Epithelial cell of proximal tubule (primary cell): ENCODE data around the gene FOXI2. TPM values are rescaled to one million over a fixed set of nuclear protein-coding genes. Genes with fewer than 3 reads are reported as not detected.

Source experiments
- DNase-seq: peaks from one replicate; pipeline ENCODE4 v3.0.0-alpha.2; 2011; ENCODE audit warnings: low read depth
- H3K4me3 ChIP-seq: 2 replicates; pipeline ENCODE4 v1.5.1; 2011; ENCODE audit warnings: low read depth, mild to moderate bottlenecking, low read length
- CTCF ChIP-seq: conservative IDR thresholded peaks from 2 replicates; pipeline ENCODE4 v1.5.1; 2012; ENCODE audit warnings: low read depth, mild to moderate bottlenecking, low read length
- total RNA-seq: library from RNA; depleted of rRNA; stranded (reverse); fragments of >200 nt; gene quantifications from 2 replicates; pipeline ENCODE4 v1.2.3, GENCODE V29; 2015

Gene FOXI2
- total RNA-seq, 1 donor from 2014 or later, result not detected

DNA sequence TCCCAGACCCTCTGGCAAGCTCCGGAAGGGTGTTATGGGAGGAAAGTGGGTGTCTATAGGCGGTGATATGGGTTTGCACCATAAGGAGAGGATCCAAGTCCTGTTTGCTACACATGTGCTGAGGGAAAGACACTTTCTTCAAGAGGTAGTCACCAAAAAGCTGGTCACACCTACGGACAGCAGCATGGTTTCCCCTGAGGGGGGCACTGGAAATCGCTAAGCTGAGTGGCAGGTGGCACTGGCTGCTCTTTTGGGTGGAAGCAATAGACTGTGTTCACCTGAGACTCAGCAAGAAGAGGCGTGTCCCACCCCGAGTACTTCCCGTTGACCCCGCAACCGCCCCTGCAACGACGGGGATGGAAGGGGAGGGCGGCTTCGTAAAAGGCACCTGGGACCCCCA, 1.8 kb upstream of the FOXI2 start:
- H3K4me3 ChIP-seq, result no peak overlapping the region
- no peak for TF ChIP-seq CTCF
- no peak for DNase-seq

- no peak for TF ChIP-seq CTCF
- H3K4me3 ChIP-seq, result no peak overlapping the region
- no peak for DNase-seq
These were observed 1.2 kb upstream of the FOXI2 start for GRCh38 chr10:127735723-127736221.

- TF ChIP-seq CTCF, result no peak
- no peak overlapping the region for H3K4me3 ChIP-seq
- DNase-seq, result no peak
These were observed 617 bp upstream of the FOXI2 start for GRCh38 chr10:127736222-127736914.

- no peak overlapping the region for H3K4me3 ChIP-seq
- no peak for TF ChIP-seq CTCF
- DNase-seq, result no peak
These were observed 852 bp downstream of the FOXI2 start for GRCh38 chr10:127737563-127738511.

DNA sequence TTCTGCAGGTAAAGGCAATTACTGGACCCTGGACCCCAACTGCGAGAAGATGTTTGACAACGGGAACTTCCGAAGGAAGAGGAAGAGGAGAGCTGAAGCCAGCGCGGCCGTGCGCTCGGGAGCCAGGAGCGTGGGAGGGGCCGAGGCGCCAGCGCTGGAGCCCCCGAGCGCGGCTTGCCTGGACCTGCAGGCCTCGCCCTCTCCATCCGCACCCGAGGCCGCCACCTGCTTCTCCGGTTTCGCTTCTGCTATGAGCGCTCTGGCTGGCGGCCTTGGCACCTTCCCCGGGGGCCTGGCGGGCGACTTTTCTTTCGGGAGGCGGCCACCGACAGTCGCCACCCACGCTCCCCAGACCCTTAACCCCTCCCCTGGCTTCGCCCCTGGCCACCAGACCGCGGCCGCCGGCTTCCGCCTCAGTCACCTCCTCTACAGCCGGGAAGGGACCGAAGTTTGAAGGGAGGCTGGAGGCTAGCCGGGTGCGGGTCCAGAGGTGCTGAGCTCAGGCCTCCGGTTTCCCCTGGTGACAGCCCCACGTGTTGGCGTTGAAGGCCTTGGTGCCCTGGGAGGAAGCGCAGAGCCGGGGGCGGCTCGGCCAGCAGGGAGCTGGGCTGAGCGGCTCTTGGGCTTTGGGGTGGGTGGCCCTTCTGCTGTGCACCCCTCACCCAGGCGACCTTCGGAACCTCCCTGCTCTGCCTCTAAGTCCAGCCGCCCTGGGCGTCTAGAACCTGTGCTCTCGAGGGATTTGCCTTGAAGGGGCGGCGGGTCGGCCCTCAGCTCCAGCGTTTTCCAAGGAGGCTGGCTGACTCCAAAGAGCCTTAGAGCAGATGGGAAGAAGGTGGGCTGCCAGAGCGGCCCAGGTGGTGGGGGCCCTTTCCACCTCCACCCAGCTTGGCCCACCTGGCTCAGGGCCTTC, 1.8 kb downstream of the FOXI2 start:
- H3K4me3 ChIP-seq, result no peak overlapping the region
- no peak for TF ChIP-seq CTCF
- DNase-seq, result no peak

DNA sequence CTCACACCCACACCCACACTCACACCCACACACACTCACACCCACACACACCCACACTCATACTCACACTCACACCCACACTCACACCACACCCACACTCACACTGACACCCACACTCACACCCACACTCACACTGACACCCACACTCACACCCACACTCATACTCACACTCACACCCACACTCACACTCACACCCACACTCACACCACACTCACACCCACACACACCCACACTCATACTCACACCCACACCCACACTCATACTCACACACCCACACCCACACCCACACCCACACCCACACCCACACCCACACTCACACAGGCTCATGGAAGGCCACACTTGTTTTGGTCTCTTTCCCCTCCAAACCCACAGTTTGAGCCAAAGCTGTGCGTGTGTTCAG, 2.9 kb downstream of the FOXI2 start:
- no peak for TF ChIP-seq CTCF
- H3K4me3 ChIP-seq, result no peak overlapping the region
- no peak for DNase-seq
